Cerebellar nuclear complex (tissue), 1 donor: ENCODE data around the gene RAB7B.
A peak's percentile ranks its signal among the peaks of the same experiment; 100 is the strongest.
"Not testable (repeated sequence)": the region's sequence is repeated elsewhere in the genome, so short reads cannot be mapped to it uniquely, and the experiment has no call there.

Source experiments
- DNase-seq, 2 experiments: peaks; one replicate each; lab custom pipeline; 2025; lab: John Stamatoyannopoulos, UW

The RAB7B gene

DNA sequence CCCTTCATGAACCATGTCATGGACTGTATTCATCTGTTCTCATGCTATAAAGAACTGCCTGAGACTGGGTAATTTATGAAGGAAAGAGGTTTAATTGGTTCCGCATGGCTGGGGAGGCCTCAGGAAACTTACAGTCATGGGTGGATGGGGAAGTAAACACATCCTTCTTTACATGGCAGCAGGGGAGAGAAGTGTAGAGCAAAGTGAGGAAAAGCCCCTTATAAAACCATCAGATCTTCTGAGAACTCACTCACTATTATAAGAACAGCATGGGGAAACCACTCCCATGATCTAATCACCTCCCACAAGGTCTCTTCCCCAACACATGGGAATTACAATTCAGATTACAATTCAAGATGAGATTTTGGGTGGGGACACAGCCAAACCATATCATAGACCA lies 6.6 kb downstream of the RAB7B start:
- not testable (repeated sequence) for DNase-seq

DNA sequence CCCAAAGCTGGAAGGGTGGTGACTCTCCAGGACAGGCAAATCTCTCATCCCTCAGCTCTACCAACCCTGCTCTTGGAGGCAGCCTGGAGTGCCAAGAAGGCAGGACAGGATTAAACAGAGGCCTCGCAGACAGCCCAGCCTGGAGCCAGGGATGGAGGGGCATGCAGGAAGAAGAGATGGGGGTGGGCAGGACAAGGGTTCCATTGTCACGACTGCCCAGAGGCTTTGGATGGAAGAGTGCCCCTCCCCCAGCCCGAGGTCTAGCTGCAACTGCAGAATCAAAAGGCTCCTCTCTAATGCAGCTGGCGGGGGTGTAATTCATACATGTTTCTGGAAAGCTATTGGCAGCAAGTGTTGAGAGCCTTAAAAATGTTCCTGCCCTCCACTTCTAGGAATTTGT lies 8.8 kb downstream of the RAB7B start:
- DNase-seq, result no peak

DNA sequence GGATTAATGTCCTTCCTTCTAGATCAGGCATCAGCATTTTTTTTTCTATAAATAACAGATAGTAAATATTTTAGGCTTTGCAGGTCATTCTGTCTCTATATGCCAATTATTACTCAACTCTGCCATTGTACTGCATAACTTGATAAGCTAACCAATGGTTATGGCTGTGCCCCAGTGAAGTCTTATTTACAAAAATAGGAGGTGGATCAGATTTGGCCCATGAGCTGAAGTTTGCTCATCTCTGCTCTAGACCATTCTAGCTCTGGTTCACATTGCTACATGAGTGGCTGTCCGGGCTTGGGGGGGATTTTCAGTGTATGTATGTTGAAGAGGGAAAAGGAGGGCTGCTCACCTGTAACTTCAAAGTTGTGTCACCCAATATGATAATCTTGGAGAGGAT lies 10.1 kb downstream of the RAB7B start:
- no peak for DNase-seq

DNA sequence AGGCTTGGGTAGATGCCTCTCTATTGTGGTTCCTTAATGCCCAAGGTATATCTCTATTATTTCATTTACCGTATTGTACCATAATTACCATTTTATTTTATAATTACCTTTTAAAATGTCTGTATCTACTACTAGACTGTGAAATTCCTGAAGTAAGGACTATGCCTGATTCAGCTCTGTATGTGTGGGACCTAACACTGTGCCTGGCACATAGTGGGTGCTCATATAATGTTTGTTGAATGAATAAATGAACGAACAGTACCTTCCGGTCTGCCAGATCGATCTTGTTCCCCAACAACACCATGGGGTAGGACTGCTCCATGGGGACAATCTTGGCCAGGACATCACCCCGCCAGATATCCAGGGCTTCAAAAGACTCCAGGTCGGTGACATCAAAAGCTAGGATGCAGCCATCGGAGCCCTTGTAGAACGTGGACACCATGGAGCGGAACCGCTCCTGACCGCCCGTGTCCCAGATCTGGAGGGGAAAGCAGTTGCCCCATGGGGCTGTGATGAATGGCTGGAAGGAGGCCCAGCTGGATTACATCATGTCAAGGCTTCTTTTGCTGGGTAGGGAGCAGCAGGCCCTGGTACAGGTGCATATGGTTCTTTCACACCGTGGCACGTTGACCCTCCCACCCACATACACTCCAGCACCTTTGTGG lies 10.8 kb downstream of the RAB7B start:
- DNase-seq, result no peak

DNA sequence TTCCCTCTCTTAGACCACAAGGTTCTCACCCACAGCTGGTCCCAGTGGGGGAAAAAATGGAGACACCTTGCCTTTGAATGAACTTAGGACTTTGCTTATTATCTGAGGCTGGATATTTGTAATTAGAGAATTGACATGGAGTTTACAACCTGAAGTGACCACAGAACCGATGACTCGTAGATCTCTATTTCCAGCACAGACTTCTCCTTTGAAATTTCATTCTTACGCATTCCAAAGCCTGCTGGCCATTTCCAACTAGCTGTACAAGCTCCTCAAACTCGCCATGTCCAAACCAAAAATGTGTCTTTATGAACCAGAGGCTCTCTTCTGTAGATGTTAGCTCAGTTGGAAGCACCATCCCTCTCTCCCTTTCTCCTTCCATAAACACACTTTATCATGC lies 12.0 kb downstream of the RAB7B start:
- DNase-seq, result no peak

DNA sequence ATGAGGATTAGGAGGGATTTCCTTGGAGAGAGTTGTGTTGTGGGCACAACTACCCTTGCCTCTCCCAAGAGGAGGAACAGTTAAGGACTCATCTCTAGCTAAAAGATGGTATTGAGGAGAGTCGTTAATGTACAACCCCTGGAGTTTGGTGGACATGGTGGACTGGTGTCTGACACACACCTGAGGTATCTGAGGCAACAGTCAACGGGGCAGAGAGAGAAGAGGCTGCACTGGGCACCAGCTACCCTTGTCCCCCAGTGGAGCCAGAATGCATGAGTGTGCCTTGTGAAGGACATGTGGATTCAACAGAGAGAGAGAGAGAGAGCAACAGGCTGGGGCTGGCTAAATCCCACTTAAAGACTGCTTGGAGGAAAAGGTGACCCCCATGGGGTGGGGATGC lies 13.0 kb downstream of the RAB7B start:
- DNase-seq, result no peak

DNA sequence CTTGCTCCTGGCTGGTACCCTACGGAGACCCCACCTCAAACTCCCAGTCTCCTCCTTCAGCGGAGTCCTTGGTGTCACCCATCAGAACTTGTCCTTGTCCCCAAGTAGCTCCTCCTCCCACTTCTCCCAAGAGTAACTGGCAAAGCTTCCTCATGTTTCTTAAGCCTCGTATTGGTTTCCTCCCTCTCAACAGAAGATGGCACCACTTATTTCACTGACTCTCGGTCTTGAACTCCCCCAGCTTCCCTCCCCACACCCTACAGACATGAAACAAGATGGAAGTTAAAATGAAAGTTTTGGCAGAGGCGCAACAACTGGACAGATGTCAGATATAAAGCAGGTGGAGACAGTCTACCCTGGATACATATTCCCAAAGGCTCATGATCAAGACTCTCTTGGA lies 13.4 kb downstream of the RAB7B start:
- DNase-seq, result no peak

DNA sequence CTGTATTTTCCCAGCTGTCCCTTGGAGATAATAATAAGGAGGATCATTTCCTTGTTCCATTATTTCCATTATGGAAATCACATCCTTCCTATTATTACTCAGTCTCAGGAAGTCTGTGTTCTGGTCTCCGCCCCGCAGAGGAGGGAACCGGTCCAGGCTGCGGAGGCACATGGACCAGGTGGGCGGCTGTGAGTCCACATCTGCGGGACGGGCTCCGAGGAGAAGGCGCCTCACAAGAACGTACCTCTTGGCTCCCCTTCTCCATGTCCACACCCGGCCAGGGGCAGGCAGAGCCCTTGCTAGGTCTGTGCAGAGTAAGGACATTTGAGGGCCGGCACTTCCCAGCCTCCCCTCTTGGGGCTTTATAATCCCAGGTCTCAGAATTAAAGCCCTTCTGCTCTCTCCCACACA lies 14.6 kb downstream of the RAB7B start:
- no peak for DNase-seq

DNA sequence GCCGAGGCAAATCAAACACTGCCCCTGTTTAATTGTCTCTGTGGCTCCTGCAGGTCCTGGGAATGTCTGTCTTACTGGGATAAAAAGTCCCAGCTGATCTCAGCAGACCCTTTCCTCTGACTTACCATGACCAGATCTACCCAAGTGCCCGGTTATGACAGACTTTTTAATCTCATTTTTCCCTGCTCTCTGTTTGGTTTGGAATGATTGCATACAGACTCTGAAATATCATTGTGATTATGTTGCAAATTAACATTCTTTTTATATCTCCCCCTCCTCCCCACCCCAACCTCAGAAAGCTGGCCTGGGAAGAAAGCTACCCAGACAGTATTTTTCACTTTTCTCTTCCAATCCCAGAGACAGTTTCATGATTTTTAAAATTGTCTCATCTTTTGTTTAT lies 16.3 kb downstream of the RAB7B start:
- DNase-seq, result no peak

DNA sequence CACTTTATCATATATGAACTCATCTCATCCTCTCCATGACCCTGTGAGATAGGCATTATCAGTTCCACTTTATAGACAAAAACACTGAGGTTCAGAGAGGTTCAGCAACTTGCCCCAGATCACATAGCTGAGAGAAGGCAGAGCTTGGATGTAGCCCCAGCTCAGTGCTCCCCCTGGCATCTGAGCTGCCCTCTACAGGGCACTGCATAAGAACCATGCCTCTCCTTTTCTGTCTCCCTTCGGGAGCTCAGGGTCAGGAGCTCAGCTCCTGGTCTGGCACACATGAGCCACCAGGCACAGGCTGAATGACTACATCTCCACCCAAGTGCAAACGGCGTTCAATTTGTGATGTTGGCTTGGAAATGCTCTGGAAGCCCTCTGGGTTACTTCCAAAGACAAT lies 16.9 kb downstream of the RAB7B start:
- no peak for DNase-seq

DNA sequence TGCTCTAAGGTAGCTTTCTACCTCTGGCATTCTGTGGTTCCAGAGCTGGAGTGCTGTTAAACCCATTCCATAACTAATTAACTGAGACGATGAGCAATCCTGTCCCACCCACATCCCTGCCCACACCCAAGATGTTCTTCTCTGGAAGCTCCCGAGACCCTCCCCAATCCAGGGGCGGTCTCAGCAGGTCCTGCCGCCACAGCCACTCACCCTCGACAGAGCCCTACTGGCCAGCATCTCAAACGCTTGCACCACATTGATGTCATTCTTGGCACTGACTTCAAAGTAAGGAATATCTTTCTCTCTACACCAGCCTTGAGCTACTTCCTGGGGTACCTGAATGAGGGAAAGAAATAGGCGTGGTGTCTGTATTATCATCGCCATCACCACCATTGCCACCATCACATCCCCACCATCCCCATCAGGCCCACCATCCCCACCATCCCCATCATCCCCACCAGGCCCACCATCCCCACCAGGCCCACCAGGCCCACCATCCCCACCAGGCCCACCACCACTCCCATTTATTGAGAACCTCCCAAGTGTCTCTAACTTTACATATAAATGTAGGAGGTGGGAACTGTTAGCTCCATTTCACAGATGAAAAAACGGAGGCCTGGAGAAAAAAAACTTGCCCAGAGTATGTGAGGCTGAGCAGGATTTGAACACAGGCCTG lies 17.7 kb downstream of the RAB7B start:
- no peak for DNase-seq

DNA sequence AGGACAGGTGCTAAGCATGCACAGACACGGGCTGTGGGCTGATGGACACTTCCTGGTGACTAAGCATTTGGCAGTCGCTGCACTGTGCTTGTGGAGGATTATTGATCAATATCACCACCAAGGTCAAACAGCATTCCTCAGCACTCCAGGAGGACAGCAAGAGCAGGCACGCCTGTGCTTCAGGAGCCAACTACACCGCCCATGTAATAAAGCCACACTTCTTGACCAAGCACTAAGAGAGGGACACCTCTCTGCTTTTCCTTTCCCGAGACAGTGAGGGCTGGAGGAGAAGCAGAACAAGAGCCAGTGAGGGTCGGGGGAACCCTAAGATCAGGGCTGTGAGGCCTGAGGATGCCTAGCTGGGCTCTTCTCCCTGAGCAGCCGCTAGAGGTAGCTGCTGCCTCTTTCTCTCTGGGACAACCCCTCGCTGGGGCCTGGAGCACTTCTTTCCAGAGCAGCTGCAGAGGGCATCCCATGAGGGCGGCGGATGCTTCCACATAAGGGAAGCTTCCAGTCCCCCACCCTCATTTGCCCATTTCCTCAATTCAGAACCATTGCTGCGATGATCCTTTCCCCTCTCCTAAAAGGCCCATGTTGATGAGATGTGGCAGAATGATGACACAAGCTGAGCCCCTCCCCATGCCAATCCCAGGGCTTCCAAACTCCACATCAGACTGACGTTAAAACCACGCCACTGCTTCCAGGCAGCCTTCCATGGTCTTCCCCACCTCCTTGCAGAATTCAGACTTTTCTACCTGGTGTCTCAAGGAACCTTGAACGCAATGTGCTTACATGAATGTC lies 19.1 kb downstream of the RAB7B start:
- DNase-seq, result no peak

DNA sequence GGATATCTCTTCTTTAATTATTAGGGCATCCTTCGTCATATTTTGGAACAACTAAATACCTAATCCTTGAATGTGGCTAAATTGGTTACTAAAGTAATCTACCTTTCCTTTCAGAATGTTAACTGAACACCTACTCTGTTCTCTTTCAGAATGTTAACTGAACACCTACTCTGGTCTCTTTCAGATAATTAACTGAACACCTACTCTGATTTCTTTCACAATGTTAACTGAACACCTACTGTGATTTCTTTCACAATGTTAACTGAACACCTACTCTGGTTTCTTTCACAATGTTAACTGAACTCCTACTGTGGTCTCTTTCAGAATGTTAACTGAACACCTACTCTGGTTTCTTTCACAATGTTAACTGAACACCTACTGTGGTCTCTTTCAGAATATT lies 21.9 kb downstream of the RAB7B start:
- no peak for DNase-seq

DNA sequence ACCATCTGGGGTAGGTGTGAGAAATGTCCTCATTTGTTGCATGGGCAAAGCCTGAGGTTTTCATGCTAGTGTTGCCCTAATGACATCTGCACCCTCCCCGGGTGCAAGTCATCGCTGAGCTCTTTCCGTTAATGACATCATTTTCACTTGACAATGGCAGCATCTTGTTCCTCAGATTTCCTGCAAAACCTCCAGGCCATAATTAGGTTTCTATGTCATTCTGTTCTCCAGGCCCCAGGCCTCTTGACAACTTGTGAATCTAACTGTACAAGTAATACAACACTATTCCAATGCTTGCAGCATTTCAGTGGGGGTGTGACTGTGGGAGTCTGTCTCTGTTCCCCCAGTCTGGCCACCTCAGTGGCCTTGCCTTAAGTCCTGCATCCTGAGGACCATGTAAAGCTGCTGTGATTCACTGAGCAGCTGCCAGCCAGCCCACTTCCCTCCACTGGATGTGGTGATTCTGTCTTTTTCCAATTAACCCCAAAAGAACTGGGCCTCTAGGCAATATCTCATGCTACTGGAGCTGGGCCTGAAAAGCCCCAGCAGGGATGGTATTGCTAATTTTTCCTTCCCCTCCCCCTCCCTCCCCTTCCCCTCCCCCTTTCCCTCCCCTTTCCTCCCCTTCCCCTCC lies 22.8 kb downstream of the RAB7B start:
- no peak for DNase-seq

DNA sequence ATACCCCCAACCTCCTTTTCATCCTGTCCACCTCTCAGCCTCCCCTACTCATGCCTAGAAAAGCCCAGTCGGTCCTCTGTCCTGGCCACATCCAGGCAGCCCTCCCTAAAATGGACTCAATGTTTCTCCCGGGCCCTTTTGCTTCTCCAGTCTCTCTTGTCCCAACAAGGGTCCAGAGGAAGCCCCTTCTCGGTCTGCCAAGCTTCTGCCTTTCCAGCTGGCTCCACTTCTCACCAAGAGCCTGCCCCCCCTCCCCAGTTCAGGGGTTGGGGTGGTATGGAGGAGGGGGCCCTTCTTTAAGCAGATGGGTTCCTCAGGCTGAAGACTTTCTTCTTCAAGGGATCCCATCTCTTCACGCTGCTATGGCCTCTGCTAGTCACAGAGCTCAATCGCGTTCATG lies 23.9 kb downstream of the RAB7B start:
- no peak for DNase-seq

DNA sequence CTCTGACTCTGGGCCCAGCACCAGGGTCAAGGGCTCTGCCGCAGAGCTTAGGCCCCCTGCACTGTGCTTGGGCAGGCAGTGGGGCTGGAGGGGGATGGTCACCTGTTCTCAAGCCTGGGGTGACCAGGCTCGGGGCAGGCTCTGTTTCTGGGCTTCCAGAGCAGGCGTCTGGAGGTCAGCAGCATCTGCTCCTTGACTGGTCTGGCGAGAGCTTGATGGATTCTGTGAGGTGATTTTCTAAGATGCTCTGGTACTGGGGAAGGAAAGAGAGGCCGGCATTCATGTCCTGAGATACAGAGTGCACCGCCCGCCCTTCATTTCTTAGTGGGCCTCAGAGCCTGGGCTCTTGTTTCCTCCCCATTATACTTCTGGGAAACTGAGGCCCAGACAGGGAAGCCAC lies 24.5 kb downstream of the RAB7B start:
- DNase-seq, result no peak

DNA sequence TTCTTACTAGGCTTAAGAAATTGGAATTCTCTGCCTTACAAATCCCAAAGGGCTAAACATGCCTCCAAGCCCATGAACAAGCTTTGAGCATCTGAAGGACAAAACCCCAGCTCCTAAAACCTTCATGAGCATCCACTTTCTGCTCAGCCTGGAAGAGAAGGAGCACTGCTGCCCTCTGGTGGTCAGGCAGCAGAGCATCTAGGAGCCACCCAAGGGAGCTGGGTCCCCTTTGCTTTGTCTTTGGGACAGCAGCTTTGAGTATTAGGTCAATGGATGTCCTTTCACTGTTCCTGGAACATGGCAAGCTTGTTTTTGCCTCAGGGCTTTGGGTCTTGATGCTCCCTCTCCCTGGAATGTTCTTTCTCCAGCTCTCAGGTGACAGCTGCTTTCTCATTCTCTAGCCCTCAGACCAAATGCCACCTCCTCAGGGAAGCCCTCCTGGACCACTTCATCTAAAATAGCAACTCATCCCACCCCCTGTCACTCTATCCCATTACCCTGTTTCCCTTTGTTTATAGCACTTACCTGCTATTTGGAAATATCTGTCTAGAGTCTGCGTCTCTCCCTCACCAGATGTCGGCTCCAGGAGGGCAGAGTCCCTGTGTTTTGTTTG lies 25.7 kb downstream of the RAB7B start:
- peak in 1 of 2 experiments; percentile 41 for DNase-seq

DNA sequence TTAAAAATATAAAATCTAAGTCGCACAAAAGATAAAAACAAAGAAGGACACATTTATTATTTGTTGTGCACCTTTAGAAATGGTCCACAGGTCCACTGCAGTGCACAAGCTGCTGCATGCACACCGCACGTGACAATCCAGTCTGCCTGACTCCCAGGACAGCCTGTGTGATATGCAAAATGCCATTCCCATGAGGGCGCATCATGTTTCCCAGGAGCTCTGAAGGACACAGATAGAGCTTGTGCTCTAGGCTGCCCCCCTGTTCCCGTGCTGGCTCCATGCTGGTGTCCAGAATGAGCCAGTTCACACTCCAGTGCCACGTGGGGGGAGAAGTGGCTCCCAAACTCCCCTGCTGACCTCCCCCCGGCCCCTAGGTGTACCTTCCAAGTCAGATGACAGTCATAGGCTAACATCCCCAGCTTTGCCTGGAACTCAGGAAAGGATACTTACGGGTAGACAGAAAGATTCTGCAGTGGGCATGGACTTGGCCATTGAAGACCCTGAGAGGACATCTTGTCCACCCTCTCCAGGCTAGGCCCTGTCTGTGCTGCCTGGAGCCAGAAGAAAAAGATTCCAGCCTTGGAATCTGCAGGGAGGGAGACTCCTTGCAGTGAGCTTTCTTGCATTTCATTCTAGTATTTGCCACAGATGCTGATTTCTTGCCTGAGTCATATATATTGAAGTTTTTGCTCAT lies 26.3 kb downstream of the RAB7B start:
- DNase-seq, result no peak

DNA sequence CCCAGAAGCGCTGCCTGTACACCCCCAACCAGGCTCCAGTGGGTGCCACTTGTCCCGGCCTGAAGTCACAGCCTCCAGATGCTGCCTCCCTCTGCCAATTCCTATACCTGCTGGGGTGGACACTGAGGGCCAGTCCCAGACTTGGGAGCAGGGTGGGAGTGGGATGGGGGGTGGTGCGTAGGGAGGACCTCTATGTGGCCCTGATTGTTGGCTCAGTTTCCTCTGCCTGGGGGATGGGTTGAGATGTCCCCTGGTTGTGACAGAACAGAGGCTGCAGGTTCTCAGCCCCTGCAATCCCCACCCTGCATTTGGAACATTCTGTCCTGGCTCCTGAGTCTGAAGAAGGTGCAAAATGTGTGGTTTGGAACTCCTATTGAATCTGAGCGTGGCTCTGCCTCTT lies 27.2 kb downstream of the RAB7B start:
- no peak for DNase-seq

DNA sequence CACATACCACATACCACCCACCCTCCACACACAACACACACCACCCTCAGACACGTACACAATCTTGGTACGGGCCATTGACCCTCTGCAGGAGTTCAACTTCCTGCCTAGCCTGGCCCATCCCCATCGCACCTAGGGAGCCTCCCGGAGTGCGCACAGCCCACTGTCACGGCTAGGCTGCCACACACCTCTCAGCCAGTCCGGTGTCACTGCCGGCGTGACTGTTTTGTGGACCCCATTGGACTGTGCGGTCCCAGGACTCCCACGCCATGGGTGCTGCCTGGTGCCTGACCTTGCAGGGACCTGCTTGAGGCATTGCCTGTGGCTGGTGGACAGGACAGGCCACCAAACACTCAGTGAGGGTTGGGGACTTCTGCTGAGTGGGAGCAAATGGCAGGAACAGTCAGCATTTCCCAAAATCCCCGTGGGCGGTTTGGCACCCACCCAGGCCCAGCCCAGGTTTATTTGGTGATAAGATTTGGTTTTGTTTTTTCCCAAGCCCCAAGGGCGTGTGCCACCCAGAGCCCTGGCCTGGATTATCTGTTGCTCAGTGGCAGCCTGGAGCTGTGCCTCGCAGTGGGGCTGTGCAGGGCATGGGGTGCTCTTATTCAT lies 27.7 kb downstream of the RAB7B start:
- no peak for DNase-seq

DNA sequence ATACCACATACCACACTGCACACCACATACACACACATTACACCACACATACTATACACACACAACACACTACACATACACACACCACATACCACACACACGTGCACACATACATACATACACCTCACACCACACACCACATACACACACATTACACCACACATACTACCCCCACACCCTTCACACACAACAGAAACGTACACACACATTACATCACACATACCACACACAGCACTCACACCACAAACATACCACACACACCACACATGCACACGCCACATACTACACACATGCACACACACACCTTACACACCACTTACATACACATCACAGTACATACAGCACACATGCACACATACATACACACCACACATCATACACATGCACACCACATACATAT lies 28.5 kb downstream of the RAB7B start:
- DNase-seq, result no peak
